NCI-H446 (cell line): Measurements from ENCODE around the gene FHIT.
"Not testable (repeated sequence)": the region's sequence is repeated elsewhere in the genome, so short reads cannot be mapped to it uniquely, and the experiment has no call there.

ENCODE experiments used
- DNase-seq, 2 experiments: peaks; one replicate each; lab custom pipeline; 2025; lab: John Stamatoyannopoulos, UW

The FHIT gene

DNA sequence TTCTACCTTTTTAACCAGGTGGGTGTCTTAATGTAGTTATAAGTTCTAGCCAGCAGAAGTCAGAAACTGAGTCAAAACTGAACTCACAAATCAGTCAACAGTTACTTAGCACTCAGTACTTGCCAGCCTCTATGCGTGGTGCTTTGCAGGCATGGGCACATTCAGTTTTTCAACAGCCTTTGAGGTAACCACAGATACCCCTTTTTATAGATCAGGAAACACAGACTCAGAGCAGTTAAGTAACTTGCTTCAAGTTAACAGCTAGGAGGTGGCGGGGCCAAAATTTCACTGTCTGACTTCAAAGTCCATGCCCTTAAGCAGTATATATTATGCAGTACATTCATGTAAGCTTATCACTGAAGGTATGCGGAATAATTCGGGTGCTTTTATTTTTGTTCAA lies 139.4 kb downstream of the FHIT start:
- no peak for DNase-seq

DNA sequence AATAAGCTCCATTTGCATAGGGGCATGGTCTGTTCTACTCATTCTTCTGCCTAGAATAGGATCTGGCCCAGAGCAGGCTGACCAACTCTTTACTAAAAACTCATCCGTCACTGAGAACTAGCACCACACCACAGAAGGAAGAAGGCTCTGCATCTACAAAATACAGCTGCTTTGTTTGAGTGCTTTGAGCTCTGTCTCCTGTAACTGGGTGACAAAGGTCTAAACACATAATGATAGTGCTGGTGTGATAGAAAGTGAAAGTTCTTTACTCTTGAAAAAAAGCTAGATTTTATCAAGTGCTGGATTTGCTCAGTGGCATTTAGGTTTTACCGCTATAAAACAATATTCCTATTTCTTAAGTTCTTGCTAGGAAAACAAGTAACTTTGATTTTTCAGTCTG lies 140.7 kb downstream of the FHIT start:
- no peak for DNase-seq

DNA sequence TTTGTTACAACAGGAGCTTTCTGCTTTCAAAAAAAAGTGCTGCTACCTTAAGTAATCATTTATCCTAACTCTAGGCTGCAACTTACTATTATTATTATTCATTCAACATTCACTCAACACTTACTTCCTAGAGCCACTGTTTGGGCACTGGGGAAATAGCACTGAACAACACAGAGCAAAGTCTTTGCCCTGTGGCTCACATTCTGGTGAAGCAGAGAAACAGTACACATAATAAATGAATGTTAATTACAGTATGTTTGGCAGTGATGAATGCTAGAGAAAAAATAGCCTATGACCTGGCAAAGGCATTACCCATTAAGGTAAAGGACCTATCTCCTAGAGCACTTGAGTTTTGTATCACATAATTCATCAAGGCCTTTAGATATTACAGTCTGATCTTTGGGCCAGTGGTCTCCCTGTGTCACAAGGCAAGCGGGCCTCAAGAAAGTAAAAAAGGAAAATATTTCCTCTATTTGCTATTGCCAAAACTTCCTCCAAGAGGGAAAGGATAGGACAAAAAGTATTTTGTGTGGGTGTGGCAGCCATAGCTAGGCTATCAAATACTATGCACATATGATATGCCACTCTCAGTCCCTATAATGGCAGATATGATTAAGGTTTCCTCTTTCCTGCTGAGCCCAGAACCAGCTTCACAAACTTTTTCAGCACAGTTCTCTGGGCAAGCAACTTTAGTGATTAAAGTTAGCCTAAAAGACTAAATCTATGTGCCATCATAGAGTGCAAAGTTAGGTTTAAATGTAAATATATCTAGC lies 142.8 kb downstream of the FHIT start:
- no peak for DNase-seq

DNA sequence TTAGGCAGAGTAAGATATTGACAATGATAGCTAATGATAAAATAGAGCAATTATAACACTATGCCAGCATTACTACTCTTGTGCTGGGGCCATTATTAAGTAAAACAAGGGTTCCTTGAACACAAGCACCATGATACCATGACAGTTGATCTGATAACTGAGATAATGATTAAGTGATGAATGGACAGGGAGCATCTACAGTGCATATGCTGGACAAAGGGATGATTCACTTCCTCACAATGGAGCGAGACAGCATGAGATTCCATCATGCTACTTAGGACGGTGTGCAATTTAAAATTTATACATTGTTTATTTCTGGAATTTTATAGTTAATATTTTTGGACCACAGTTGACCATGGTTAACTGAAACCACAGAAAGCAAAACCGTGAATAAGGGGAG lies 156.6 kb downstream of the FHIT start:
- DNase-seq: no peak

DNA sequence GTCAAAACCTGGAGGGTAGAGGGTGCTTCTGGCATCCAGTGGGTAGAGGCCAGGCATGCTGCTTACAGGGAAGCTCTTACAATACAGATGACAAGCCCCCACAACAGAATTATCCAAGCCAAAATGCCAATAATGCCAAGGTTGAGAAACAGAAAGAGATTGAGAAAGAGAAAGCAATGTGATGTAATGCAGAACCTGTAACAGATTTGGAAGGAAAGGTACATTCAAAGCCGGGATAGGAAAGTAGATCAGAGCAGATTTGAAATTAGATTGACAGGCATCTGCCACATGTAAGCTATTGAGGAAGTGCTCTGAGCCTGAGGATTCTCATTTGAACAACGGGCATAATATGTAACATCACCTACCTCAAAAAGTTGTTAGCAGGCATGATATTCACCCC lies 157.9 kb downstream of the FHIT start:
- DNase-seq: peak in 1 of 2 experiments; percentile 29

DNA sequence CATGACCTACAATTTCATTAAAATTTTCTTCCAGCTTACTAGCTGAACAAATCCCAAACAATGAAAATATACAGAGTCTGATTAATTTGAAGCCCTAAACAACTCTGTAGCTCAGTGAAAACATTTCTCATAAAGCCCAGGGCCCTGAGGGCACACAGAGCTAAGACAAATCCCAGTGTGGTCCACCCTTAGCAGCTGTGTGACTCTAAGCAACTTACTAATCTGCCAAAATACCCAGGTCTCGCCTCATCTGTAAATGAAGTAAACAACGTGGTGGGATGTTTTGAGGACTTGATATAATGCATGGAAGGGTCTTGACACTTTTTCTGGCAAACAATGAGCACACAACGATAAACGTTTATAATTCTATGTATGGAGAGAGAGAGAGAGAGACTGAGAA lies 158.4 kb downstream of the FHIT start:
- no peak for DNase-seq

DNA sequence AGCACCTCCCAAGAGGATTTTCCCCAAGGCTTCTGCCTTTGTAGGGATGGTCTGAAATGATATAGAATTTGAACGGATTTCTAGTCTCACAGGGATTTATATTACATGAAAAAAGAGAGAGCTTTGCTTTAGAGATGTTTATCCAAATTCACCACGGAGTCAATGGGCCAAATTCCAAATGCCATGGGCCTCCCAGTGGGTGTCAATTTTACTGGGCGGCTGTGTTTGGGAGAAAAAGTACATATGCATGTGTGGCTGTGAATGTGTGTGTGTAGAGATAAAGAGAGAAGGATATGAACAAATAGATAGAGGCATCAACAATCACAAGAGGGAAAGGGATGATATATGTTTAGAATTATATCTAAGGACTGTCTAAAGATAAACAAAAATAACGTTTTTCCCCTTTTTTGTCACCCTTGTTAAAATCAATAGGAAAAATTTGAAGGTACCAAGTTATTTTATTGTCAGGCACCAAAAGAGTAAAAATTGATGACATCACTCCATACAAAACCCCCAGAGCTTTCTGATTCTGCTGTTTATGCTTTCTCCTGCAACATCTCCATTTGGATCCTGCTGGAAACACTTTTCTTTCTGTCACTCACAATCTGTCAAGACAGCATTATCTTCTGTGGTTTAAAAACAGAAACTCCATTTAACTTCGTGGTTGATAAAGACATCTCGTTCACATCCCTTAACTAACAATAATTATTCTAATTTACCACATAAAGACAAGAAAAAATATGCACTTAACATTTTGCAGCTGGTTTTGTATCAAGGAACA lies 160.7 kb downstream of the FHIT start:
- no peak for DNase-seq

DNA sequence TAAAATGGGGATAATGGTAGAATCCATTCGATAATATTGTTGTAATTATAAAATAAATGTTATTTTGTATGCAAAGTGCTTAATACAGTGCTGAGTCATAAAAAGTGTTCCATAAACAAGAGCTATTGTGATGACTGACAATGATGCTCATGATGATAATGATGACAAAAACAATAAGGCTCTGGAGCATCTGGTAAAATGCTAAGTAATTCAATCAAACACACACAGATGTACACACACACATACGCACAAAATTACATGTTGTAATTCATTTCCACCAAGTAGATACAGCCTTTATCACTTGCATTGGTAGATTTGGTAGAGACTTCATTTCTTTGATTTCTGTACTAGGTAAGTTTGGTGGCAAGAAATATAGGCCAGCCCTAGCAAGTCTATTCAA lies 163.8 kb downstream of the FHIT start:
- DNase-seq: no peak

DNA sequence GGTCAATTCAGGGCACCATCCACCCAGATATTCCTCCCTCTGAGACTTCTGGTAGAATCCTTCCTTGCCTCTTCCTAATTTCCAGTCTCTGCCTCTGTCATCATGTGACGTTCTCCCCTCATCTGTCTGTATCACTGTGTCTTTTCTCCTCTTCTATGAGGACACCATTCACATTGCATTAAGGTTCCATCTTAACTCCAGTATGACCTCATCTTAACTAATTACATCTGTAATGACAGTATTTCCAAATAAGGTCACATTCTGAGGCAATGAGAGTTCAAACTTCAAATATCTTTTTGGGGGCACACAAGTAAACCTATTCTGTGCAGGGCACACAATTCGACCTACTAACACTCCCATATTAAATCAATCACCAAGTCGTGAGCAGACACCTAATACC lies 169.7 kb downstream of the FHIT start:
- DNase-seq: no peak

DNA sequence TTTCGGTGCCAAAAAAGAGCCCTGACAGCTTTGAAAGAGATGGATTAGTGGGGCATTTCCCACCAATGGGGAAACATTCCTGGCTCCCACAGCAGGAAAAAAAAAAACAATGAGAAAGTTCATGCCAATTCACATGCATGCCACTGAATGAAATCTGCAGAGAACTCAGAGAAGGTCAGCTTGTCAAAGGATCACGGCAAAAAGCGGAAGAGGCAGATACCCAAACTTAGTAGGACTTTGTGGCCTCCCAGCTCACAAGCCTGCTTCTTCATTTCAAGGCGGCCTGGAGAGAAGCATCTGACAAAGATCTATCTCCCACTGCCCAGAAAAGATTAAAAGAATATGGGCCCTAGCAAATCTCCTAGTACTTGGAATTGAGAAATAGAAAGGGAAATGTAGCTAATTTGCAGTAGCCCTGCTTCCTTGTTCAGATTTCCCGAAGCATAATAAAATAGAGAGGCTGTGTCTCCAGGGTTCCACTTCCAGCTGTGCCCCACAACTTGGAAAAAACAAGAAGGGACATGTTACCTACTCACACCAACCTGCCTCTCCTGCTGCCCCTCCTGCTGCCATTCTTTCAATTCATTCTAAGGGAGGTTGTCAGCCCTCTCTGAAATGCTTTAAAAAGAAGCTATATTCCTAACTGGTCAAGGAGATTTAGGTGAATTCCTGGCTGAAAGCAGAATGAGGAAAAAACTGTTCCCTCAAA lies 170.4 kb downstream of the FHIT start:
- DNase-seq: no peak

DNA sequence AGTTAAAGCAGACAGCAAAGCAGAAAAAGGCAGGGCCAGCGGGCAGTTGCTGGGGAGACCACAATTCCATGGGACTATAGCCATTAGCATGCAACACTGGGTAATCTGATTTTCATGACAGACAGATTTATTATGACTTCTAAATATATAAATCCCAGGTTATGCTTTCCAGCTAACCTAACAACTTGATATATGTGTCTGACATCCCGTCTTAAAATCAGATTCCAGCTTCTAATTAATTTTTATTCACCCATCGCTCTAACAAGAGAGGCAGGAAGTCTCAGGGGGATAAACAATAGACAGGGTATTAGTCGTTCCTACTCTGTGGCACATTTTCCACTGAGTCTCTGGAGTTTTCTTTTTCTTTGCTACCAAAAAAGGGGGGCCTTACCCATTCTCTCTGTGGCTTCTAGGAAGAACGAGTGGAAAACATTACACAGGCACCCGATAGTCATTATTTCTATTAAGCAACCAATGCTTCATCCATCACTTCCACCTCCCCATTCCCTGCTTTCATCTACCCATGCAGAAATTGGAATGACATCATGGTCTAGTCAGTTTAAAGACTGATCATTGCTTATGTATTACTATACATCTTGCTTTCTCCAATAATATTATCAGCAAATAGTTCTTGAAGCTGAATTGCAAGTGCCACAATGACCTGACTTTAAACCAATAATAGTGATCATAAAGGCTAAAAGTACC lies 173.1 kb downstream of the FHIT start:
- DNase-seq: no peak

DNA sequence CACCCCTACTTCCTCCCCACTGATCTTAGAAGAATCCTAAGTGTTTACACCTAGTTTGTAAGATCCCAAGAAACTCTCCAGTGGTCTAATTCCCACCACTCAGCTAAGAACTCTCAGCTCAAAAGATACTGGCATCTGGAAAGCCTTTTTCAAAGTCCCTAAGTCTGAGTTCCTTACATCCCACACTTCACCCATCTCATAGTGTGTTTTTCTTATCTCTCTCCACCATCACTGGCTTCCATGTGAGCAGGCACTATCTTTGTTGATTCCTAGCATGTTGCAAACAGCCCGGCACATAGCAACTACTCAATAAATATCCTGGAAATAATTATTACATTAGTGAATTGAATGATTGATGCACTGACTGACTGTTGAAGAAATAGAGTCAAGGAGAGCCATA lies 173.7 kb downstream of the FHIT start:
- DNase-seq: no peak

DNA sequence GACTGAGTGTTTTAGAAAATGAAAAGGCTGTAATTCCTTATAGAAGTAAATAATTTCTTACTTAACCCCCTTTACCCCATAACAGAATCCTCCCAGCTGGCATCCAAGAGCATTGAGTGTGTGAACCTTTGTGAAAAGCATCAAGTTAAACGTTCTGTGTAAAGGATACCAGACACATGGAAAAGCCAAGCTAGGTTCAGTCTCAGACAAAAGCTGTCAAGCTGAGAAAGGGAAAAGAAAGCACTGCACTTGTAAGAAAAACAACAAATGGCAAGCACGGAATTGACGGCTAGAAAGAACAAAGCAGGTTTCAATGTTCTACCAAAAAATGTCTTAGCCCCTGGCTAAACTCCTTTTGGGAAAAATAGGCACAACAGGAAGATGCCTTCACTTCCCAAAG lies 176.5 kb downstream of the FHIT start:
- DNase-seq: no peak

DNA sequence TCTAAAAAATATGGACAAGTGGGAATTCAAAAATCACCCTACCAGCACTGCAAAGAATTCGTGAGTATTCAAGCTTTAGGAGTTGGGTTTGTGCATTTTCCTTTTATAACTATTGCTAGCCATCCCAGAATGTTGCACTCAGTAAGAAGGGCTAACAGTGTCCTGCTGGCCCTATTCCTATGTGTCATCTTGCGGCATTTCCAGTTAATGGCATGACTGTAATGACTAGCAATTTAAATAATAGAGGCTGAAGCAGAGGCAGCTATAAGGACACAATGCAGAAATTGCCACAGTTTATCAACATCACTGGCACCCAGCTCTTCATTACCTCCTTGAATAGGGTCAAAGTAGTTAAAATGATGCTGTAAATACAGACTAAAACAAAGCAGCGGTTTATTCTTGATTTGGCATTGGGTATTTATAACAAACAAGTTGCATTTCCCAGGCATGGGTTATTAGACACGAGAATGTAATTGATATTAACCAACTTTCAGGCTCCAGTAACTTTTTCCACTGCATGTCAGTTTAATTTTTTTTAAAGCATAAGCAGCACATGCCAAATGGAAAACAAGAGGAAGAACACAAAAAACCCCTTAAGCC lies 177.6 kb downstream of the FHIT start:
- DNase-seq: no peak

DNA sequence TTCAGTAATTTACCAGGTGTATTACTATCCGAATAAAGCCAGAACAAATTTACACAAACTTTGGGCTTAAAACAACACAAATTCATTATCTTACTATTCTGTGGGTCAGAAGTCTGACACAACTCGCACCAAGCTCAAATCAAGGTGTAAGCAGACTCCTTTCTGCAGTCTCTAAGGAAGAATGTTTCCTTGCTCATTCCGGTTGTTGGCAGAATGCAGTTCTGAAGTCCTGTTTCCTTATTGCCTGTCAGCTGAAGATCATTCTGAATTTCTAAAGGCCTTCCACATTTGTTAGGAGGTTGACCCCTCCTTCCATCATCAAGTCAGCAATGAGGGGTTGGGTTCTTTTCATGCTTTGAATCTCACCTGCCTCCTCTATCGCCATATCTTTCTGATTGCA lies 183.2 kb downstream of the FHIT start:
- no peak for DNase-seq

DNA sequence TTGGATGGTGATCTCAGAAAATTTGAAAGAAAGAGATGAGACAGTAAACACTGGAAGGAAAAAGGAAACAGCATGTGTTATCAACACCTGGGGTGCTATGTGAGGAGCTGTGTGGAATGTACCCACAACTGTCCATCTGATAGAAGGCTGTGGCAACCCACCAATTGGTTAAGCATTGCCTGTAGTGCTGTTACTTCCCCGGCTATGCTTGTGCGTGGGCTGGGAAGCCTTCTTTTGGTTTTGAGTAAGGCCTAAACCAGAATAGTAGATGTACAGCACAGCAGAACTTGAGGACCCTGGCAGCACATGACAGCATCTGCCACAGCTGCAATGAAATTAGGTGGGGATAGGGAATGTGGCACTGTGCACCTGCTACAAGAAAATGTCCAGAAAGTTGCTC lies 184.5 kb downstream of the FHIT start:
- DNase-seq: no peak

DNA sequence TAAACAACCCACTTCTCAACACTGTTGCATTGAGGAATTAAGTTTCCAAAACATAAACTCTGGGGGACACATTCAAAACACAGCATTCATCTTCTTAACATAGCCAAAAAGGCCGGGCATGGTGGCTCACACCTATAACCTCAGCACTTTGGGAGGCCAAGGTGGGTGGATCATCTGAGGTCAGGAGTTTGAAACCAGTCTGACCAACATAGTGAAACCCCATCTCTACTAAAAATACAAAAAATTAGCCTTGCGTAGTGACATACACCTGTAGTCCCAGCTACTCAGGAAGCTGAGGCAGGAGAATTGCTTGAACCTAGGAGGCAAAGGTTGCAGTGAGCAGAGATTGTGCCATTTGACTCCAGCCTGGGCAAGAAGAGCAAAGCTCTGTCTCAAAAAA lies 185.0 kb downstream of the FHIT start:
- DNase-seq: not testable (repeated sequence)

DNA sequence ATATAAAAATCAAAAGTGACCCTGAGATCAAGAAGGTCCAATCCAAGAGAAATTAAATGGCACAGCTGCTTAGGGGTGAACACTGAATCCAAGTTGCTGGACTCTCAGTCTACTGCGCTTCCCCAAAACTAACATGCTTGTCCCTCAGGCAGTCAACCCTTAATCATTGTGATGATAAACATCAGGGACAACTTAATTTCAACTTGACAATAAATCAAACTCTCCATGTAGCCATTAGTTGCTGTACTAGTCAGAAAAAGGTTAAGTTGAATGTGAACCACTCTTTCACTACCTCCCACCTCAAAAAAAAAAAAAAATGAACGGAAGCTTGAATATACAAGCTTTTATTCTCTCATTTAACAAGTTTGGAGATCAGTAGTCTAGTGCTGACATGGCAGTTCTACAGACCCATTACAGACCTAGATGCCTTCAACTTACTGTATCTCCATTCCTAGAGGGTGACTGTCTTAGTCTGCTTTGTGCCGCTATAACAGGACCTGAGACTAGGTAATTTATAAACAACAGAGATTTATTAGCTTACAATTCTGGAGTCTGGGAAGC lies 185.7 kb downstream of the FHIT start:
- DNase-seq: no peak

DNA sequence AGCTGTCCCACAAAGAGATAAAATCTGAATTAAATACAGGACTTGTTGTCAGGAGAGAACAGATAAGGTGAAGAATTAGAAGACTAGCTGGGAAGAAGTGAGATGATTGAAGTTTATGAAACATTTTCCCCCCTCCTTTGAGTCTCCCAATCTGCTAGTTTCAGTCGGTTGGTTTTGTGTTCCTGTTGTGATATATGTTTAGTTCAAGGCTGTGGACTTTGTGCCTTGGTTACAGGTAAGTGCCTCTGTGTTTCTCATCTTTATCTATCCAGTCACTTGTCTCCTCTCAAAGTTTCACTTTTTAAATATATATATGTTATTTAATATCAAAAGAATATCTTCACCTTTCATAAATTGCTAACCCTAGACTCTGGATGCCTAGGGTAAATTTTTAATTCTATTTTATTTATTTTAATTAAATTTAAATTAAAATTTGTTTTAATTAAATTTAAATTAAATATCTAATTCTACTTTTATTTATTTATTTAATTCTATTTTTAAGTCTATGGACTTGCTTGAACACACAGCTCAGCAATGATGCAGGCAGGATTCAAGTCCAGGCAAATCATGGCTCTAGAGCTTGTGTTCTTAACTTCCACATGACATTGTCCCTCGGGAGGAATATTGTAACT lies 190.0 kb downstream of the FHIT start:
- no peak for DNase-seq

DNA sequence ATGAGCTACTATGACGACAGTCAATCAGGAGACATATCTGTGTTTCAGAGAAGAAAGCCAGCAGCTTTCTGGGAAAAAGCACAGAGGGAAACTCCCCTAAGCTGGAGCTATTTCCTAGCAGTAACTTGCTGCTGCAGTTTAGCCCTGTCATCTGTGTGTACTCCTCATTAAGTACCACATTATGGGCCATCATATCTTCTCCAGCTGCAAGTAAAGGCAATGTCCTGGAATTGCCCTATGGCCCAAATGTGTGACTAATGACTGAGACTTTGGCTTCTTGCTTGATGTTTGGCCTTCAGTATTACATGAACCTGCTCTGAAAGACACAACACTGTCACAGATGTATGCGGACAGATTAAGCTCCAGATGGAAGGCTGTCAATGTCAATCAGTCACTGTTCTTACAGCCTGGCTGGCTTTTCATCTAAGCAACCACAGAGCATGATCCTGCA lies 190.8 kb downstream of the FHIT start:
- peak in 1 of 2 experiments; percentile 31 for DNase-seq

DNA sequence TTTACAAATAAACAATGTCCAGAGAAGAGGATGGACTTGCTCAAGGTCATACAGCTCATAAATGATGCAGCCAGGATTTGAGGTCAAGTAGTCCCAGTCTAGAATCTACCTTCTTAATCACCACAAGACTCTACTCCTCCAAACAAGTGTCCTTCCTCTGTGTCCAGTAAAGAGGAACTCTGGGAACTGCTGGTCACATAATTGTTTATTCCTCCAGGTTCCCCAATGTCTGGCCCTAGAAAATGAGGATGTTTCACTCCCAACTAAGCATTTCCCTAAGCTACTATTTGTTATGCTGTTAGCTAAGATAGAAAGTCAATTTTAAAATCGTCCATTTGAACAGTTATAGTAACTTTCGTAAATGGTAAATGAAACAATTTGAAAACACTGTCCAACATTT lies 192.4 kb downstream of the FHIT start:
- no peak for DNase-seq
